GM21737 (cell line): ENCODE results near the gene STK39.

Experiments used
- ATAC-seq: cut with Tn5 transposase; IDR thresholded peaks from one replicate; pipeline ENCODE4 v1.9.1; 2021; ENCODE audit warnings: mild to moderate bottlenecking, moderate library complexity; ENCODE audit not compliant: unreplicated experiment

The STK39 gene

DNA sequence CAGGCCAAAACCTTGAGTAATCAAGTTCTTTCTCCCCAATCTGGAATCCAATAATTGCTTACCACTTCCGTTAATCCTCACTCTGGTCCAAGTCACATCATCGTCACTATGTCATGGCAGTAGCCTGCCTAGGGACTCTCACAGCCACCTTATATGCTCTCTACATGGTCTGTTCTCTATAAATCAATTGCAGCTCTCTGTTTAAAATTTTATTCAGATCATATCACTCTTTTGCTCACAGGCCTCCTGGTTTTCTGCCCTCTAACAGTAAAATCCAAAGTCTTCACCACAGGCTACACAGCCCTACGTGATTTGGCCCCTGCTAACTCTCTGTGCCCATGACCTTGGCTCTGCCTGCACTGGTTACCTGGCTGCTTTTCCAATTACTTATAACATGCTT is 188.7 kb downstream of the STK39 start:
- ATAC-seq: no peak

DNA sequence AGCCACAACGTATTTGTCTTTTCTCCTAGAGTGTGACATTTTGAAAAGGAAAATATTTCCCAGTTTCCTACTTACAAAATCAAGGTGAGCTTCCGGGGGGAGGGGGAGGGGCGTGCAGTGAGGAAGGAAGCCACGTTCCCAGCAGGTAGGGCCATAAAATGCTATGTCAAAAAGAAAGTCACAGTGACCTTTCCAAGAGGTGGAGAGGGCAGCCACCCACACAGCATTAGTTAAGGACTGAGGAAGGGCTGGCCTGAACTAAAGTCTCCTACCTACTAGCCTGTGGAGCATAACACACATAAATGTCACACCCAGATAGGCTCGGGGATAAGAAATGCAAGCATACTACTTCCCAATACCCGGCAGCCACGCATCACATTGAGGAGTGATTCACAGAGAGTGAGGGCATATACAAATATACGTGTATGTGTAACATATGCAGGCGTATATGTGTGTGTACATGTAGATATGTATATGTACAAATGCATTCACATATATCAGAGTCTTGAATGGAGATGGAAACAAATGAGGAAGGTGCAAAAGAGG is 191.1 kb downstream of the STK39 start:
- no peak for ATAC-seq

DNA sequence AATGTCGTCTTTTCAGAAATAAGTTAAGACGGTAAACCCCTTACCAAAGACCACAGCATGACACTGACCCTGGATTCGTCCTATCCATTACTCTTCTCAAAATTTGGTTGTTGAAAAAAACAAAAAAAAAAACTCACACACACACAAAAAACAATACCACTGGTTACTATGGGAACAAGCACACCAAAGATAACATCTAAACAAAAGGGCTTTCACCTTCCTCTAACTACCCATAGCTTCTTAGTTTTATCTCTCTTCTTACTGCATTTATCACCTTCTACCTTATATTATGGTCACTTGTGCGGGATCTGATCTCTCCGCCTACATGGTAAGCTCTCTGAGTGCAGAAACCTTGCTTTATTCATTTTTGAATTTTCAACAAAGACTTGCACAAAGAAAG is 192.7 kb downstream of the STK39 start:
- ATAC-seq: no peak

DNA sequence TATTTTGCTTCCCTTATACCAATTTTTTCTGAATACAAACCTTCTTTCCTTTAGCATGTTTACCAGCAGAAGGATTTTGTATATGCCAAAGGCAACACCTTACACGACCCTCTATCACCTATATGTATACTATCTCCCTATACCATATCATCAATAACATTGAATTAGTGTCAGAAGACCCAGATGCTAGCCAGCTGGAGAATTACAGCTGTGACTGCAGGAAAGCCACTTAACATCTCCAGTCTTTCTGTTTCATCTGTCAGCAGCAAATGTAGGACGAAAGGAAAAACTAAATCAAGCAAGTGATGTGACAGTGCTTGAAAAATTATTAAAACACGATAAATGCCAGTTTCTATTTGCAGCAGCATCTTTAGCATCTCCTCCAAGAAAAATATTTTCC is 193.7 kb downstream of the STK39 start:
- ATAC-seq: no peak

DNA sequence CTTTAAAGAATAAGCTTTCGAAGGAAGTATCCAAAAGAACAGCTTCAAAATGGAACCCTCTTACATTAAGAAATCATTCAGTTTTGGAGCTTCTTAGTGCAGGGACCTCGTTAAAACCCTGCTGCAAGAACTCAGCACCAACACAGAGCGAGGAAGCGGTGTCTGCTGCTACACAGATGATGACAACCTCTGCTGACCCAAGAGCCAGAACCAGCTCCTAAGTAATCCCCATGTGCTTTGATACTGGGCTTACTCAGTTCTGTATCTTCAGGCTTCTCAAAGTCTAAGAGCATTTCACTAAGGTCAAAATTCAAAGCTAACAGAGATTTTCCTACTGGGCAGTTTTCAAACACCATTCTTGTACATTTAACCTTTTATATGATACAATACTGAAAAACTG is 194.6 kb downstream of the STK39 start:
- ATAC-seq: no peak

DNA sequence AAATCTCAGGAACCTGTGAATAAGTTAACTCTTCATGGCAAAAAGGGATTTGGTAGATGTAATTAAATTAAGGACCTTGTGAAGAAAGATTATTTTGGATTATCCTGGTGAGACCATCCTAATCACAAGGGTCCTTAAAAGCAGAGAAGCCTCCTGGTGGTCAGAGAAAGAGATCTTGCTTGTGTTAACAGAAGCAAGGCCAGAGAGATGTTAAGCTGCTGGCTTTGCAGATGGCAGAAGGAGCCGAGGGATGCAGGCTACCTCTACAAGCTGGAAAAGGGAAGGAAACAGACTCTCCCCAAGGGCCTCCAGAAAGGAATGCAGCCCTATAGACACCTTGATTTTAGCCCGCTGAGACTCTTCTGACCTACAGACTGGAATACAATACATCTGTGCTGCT is 197.0 kb downstream of the STK39 start:
- no peak for ATAC-seq

DNA sequence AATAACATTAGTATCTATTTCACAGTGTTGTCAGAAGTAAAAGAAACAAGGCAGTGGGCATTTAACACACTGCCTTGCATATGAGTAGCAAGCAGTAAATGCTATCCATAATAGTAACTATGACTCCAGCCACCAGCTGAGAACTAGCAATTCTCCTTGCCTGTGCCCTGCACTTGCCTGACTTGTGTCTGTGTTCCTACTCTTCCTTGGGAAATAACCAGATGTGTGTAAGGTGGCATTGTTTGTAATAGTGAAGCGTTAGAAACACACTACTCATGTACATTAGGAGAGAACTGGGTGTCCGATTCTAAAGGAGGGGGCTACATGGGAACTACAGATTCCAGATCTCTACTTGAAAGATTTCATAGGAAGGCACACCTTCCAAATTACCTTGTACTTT is 197.8 kb downstream of the STK39 start:
- no peak for ATAC-seq

DNA sequence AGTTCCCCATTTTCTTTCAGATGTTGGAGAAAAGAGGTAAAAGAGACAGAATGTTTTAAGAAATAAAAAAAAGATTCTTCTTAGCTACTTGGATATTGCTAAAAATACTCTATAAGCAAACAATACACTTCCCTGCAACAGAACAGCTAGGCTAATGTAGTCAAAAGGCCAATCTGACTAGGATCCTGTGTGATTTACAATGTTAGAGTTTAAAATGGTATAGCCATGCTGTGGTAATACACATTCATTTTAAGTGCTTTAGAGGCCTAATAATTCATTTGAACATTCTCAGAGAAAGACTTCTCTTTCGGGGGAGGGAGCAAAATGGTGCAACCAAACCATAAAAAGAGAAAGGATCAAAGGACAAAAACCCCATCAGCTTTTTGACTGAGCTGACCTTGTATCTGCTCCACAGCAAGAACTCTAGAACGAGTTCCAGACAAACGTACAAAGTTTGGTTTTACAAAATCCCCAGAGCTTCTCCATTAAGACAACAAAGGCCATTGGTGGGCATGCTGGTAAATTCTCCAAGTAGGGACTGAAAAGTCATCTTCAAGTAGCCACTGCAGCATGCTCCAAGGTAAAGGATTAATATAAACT is 200.2 kb downstream of the STK39 start:
- ATAC-seq: no peak

DNA sequence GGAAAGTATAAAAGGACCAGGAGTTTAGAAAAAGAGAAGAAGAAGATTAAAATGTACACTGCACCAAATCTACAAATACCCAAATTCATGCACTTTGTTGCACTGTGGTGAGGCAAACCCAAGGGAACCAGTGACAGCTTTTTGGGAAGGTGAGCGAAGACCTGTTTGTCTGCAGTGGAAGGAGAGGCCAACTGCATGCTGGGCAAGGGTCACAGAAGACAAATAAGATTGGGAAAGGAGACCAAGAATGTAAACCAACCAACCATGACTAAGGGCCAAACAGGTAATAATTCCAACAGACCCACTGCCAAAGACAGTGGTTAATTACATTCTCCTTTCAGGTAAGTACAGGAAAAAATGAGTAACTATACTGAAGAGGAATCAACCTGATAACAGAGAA is 202.8 kb downstream of the STK39 start:
- ATAC-seq: no peak

DNA sequence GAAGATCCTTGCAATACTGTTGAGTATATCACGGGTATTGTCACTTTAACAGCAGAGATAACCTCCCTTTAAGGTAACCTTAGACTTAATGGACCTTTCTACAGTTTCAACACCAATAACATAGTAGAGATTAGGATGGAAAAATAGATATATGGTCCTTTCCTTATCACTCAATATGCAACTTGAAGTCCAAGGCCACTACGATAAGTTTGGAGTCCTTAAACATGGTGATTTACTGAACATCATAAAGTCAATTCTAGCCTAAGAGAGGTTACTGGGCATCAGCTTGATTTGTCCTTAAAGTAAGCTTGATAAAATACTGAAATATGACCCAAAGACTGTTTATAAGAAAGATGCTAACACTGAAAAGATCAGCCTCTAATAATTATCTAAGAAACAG is 203.2 kb downstream of the STK39 start:
- no peak for ATAC-seq

DNA sequence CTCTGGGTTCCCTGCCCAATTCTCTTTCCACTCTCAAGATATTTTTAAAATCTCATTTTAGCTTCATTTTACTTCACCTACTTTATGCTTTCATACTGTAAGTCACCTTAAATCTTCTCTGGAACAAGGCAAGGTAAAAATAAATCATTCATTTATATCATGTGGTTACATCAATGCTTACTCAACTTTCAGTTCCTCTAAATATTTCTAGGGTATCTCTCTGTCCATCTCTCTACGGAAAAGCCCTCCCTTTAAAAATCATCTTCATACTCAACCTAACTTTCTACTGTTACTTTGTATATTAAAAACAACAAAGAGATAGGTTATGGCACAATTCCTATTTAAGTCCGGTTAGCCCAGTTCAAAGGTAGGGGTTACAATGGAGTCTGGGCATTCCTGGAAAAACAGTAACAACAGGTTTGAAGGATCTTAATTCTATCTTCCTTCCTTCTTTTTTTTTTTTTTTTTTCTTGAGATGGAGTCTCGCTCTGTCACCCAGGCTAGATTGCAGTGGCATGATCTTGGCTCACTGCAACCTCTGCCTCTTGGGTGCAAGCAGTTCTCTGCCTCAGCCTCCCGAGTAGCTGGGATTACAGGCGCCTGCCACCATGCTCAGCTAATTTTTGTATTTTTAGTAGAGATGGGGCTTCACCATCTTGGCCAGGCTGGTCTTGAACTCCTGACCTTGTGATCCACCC is 205.1 kb downstream of the STK39 start:
- peak; percentile 91 for ATAC-seq

DNA sequence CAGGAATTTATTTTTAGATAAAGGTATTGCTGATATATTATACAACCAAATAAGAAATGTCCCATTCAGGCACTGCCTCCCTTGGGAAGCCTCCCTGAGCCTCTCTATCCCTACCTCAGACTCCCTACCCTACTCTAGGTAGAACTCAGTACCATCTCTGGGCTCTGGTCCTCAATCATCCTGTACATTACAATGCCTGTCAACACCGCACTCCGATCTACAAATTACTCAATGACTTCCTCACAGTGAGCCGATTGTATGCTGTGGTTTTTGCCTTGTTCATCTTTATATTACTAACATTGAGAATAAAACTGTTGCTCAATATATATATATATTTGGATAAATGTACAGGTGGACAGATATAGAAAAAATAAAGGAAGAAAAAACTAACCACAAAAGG is 207.5 kb downstream of the STK39 start:
- ATAC-seq: peak; percentile 29

DNA sequence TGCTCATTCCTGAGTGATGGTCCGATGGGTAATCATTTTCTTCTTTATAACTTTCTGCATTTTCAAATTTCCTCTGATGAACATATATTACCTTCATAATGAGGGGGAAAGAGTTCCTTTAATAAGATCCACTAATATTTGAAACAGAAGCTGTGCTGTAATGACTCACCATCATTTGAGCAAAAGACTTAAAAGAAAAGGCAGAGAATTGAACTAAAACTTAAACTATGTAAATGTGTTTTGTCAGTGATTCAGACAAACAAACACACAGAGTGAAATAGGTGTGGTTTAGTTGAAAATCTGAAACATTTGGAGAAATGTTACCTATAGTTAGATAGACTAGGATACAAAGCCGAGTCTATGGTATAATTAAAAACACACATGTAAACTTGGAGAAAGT is 209.6 kb downstream of the STK39 start:
- no peak for ATAC-seq

DNA sequence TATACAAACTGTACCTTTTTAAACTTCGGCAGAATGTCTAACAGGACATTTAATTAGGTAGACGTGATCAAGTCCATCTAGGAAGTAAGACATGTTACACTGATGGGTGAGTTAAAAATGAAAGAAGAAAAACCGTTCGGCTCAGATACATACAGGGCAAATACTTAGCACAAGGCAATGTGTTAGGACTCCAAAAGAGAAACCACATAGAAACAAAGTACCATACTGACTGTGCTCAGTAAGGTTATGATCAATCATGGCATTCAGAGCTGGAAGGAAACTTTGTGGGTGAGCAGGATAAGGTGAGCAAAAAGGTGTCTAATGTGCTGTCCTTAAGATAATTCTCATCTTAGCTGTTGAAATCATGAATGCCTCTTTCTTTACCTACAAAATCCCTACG is 211.9 kb downstream of the STK39 start:
- peak; percentile 51 for ATAC-seq

DNA sequence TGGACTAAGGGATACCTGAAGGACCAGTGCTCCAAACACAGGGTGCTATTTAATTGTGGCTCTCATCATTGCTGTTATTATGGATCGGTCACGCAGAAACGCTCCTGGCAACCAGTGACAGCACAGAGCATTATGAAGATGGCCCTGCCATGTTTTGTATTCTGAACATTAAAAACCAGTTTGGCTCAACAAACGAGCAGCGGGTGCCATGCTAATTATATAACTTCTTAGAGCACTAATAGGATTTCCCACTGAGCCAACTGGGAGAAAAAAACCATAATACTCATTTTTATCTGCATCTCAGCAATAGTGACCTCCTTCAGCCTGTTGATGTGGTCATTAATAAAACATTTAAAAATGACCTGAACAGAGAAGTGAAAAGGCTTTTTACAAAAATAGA is 212.8 kb downstream of the STK39 start:
- ATAC-seq: no peak

DNA sequence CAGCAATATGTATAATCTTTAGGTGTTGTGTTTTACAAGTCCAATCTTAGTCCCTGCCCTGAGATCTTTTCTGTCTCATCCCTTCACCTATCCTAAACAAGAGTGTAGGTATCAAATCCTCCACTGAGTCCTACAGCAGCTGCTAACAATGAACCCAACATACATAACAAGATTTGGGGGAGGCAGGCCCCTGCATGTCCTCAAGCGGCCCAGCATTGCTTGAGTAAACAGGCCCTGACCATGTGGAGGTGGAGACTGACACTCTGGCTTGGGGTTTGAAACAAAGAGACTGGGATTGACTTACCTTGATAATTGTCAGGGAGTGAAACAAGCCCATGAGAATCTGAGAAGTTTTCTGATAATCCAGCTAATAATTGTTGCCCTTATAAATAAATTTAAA is 213.4 kb downstream of the STK39 start:
- ATAC-seq: no peak

DNA sequence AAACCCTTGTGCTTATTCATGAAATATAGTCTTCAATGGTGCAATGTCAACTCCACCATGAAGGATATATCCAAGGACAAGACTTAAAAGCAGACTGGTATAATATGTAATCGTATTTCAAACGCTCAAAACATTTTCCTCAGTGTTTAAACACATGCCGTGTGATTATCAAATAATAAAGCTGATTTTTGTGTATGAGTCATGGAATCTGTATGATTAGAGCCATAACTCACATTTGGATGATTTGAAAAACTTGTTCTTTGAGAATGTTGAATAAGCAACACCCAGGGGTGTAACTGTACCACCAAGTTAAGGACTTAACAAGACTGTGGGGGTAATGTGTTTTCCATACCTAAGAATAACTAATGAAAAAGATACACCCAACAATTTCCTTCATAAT is 215.3 kb downstream of the STK39 start:
- ATAC-seq: no peak

DNA sequence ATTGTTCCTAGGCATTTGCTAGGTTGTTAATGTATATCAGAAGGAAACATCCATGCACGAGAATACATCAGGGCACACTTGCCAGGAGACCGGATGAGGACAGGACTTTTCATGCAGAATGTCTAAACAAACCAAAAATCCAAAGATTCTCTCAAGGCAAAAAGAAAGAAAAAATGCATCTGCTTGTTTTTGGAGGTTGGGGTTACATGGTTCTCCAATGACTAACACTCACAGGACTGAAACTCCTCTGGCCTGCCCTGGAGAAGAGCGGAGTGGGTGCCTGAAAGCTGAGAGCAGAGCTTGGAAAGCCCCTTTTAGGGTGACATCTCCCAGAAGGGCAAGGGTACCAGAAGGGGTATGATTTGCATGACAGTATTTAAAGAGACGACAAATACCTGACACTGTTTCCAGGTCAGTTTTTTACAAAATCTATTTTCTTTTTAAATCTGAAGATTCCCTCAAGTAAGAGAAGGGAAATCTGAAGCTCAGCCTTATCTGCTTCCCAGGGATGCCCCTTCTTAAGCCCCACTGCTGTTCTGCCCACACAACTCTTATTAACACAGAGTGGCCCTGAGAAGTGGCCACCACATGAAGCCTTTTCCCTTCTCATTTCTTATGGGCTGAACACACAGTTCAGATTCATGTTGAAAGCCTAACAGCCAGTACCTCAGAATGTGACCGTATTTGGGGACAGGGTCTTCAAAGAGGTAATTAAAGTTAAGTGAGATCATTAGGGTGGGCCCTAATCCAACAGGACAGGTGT is 216.4 kb downstream of the STK39 start:
- ATAC-seq: peak; percentile 88

DNA sequence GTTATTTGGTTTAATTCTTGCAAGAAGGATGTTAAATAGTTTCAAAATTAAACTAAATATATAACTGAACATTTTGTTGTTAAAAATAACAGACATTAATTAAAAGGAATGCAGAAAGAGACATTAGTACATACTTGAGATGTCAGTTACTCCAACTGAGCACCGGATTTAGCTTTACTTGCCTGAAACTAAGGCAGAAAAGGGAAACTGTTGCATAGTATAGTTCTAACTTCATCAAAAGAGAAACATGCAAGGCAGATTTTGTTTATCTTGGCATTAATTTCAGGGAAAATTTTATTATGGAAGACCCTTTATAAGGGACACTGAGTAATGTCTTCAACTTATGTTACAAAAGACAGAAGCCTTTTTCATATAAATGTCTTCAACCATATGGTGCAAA is 218.3 kb downstream of the STK39 start:
- no peak for ATAC-seq

DNA sequence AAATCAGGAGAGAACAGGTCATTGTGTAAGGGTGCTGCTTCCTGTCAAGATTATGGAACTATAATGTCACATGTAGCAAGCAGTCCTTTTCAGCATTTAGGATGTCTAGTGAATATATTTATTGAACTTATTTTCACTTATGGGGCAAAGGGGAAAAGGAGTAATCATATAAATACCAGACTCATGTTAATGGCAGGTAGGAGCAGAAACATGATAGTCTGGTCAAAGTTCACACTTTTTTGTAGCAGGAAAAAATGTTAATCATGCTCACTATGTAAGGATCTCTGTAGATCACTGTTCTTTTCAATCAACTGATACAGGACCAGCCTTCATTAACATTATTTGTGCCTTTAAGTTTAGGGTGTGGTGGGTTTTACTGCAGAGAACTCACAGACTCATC is 219.0 kb downstream of the STK39 start:
- ATAC-seq: no peak

DNA sequence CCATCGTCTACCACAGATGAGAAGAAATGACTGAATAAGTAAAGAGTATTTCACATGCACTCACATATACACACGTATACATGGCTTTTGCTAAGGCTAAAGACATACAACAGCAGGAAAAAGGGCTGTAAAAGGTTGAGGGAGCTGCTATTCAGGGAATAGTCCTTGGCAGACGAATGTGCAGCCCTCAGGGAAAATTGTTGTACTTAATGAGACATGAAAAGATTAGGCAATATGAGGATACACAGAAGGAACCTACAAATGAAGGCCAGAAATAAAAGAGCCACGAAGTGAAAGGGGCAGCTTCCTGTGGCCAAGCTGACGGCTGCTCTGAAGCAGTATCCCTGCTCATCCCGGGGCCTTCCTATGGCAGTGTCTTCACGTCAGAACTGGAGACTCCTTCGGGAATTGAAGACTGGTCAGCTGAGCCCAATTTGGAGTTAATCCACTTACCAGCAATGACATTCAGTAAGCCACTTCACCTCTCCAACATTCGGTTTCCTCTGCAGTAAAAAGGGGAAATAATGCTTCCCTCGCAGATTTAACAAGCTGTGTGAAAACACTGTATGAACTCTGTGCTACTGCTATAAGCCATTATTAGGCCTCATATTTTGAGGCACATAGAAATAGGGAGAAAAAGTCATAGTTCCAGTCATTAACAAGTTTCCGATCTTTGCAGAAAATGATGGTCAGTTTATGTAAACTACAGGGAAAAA is 221.8 kb downstream of the STK39 start:
- ATAC-seq: no peak
